BLaER1 (cell line): Measurements from ENCODE around the gene ENPP1.

Experiments
- H3K27ac ChIP-seq: shearing (Covaris generic); formaldehyde crosslinking; 2 replicates; pipeline ENCODE4 v1.8.1; 2022
- H3K27me3 ChIP-seq: shearing (Covaris generic); formaldehyde crosslinking; 2 replicates; pipeline ENCODE4 v1.8.1; 2022
- H3K36me3 ChIP-seq: shearing (Covaris generic); formaldehyde crosslinking; 2 replicates; pipeline ENCODE4 v1.8.1; 2022
- H3K4me1 ChIP-seq: shearing (Covaris generic); formaldehyde crosslinking; 2 replicates; pipeline ENCODE4 v1.8.1; 2022
- H3K4me2 ChIP-seq: shearing (Covaris generic); formaldehyde crosslinking; 2 replicates; pipeline ENCODE4 v1.8.1; 2022
- H3K4me3 ChIP-seq: shearing (Covaris generic); formaldehyde crosslinking; 2 replicates; pipeline ENCODE4 v1.8.1; 2022
- H3K9ac ChIP-seq: shearing (Covaris generic); formaldehyde crosslinking; 2 replicates; pipeline ENCODE4 v1.8.1; 2022
- H3K9me3 ChIP-seq: shearing (Covaris generic); formaldehyde crosslinking; 2 replicates; pipeline ENCODE4 v1.8.1; 2022
- H4K20me1 ChIP-seq: shearing (Covaris generic); formaldehyde crosslinking; 2 replicates; pipeline ENCODE4 v1.8.1; 2022
- Cebpa-rat ChIP-seq: shearing (Covaris generic); IDR thresholded peaks from 2 replicates; pipeline ENCODE4 v1.8.1; 2022

The ENPP1 gene

GRCh38 chr6:131782764-131783163, 25.1 kb upstream of the ENPP1 start:
- Histone ChIP-seq H3K9ac (no peak overlapping the region), H4K20me1 (no peaks in the 10 kb centered on the region), H3K4me3 (no peak overlapping the region), H3K4me1 (no peaks in the 10 kb centered on the region), H3K4me2 (no peak overlapping the region), H3K27me3 (no peaks in the 10 kb centered on the region), H3K27ac (no peak overlapping the region), H3K9me3 (no peaks in the 10 kb centered on the region), H3K36me3 (no peaks in the 10 kb centered on the region)
- TF ChIP-seq Cebpa-rat = no peak

DNA sequence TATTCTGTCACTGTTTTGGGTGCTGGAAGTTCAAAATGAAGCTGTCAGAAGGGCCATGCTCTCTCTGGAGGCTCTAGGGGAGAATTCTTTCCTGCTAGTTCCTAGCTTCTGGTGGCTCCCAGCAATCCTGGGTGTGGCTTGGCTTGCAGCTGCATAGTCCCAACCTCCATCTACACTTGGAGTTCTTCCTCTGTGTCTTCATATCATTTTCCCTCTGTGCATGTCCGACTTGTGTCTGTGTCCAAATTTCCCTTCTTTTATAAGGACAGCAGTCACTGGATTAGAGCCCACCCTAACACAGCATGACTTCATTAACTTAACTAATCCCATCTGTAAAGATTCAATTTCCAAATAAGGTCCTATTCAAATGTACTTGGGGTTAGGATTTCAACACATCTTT, 23.3 kb upstream of the ENPP1 start:
- H4K20me1 ChIP-seq = no peaks in the 10 kb centered on the region
- no peak overlapping the region for H3K4me3 ChIP-seq
- TF ChIP-seq Cebpa-rat = no peak
- H3K27me3 ChIP-seq = no peaks in the 10 kb centered on the region
- no peaks in the 10 kb centered on the region for H3K9me3 ChIP-seq
- no peak overlapping the region for H3K27ac ChIP-seq
- no peak overlapping the region for H3K4me2 ChIP-seq
- H3K36me3 ChIP-seq = no peaks in the 10 kb centered on the region
- H3K4me1 ChIP-seq = 0 out of 2 replicates have a peak, but pooled peaks cover 7% of the 10 kb centered on the region
- no peak overlapping the region for H3K9ac ChIP-seq

DNA sequence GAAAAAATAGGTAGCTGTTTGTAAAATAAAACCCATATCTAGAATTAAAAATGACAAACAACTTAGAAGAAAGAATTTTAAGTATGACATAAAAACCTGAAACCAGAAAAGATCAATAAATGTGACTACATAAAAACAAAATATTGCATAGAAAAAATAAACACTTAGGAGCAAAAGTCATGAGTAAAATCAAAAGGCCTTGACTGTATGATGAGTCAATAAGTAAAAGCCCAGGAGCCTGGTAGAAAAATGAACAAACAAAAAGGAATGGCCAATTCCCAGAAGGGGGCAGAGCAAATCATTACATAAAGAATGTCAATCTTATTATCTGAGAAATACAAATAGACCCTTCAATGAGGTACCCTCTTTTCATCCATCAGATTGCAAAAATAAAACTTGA, 20.7 kb upstream of the ENPP1 start:
- no peak overlapping the region for H3K9ac ChIP-seq
- H3K27ac ChIP-seq = no peak overlapping the region
- no peaks in the 10 kb centered on the region for H3K36me3 ChIP-seq
- no peaks in the 10 kb centered on the region for H3K9me3 ChIP-seq
- H3K4me2 ChIP-seq = no peak overlapping the region
- no peak for TF ChIP-seq Cebpa-rat
- no peak overlapping the region for H3K4me3 ChIP-seq
- H4K20me1 ChIP-seq = no peaks in the 10 kb centered on the region
- no peaks in the 10 kb centered on the region for H3K27me3 ChIP-seq
- H3K4me1 ChIP-seq = 0 out of 2 replicates have a peak, but pooled peaks cover 9% of the 10 kb centered on the region

- H3K27ac ChIP-seq = no peak overlapping the region
- H3K4me3 ChIP-seq = no peak overlapping the region
- H3K36me3 ChIP-seq = no peaks in the 10 kb centered on the region
- H3K4me2 ChIP-seq = no peak overlapping the region
- no peaks in the 10 kb centered on the region for H4K20me1 ChIP-seq
- no peak overlapping the region for H3K9ac ChIP-seq
- 0 out of 2 replicates have a peak, but pooled peaks cover 9% of the 10 kb centered on the region for H3K4me1 ChIP-seq
- H3K9me3 ChIP-seq = no peaks in the 10 kb centered on the region
- TF ChIP-seq Cebpa-rat = no peak
- no peaks in the 10 kb centered on the region for H3K27me3 ChIP-seq
These were observed 19.8 kb upstream of the ENPP1 start for GRCh38 chr6:131787766-131788712.

- no peak overlapping the region for H3K4me2 ChIP-seq
- H3K9ac ChIP-seq = no peak overlapping the region
- no peaks in the 10 kb centered on the region for H4K20me1 ChIP-seq
- 0 out of 2 replicates have a peak, but pooled peaks cover 9% of the 10 kb centered on the region for H3K4me1 ChIP-seq
- H3K27me3 ChIP-seq = no peaks in the 10 kb centered on the region
- no peak for TF ChIP-seq Cebpa-rat
- H3K36me3 ChIP-seq = no peaks in the 10 kb centered on the region
- no peak overlapping the region for H3K27ac ChIP-seq
- no peak overlapping the region for H3K4me3 ChIP-seq
- H3K9me3 ChIP-seq = no peaks in the 10 kb centered on the region
These were observed 18.6 kb upstream of the ENPP1 start for GRCh38 chr6:131789219-131789618.

DNA sequence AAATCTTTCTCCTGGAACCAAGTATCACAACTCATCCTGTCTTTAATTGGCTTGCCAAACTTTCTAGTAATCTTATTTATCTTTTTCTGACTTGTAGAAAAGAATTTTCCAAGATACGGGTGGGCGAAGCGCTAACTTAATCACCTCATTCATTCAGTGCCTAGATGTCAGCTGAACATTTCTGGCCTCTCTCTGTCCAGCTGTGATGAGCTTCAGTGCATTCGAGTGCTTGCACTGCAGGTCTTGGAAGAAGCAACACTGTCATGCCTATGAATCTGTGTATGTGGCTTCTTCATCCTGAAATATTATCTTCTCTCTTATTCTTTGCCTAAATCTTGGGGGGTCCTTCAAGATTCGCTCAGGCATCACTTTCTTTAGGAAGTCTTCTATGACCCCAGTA, 16.3 kb upstream of the ENPP1 start:
- H3K4me2 ChIP-seq = no peak overlapping the region
- no peaks in the 10 kb centered on the region for H3K27me3 ChIP-seq
- no peaks in the 10 kb centered on the region for H3K36me3 ChIP-seq
- no peak overlapping the region for H3K4me3 ChIP-seq
- no peak overlapping the region for H3K9ac ChIP-seq
- 0 out of 2 replicates have a peak, but pooled peaks cover 9% of the 10 kb centered on the region for H3K4me1 ChIP-seq
- H4K20me1 ChIP-seq = no peaks in the 10 kb centered on the region
- no peaks in the 10 kb centered on the region for H3K9me3 ChIP-seq
- no peak for TF ChIP-seq Cebpa-rat
- H3K27ac ChIP-seq = no peak overlapping the region

DNA sequence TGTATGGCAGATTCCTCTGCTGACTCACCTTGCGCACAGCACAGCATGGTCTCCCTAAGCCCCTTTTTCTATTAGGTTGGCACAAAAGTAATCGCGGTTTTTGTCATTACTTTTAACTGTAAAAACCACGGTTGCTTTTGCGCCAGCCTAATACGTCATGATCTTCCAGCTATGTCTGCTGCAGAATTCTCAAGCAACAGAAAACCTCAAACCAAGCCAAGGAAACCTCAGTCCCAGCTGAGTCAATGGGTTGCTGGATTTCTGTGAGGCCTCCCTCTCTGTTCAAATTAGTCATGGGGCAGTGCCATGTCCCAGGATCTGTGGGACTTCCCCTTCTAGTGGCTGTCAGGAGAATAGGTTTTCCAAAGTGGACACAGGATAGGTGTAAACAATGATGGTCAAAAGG, 15.7 kb upstream of the ENPP1 start:
- Histone ChIP-seq H3K4me3 (no peak overlapping the region), H3K9me3 (no peaks in the 10 kb centered on the region), H3K4me2 (no peak overlapping the region), H3K36me3 (no peaks in the 10 kb centered on the region), H3K27me3 (no peaks in the 10 kb centered on the region), H3K27ac (no peak overlapping the region), H3K9ac (no peak overlapping the region), H3K4me1 (0 out of 2 replicates have a peak, but pooled peaks cover 9% of the 10 kb centered on the region), H4K20me1 (no peaks in the 10 kb centered on the region)
- TF ChIP-seq Cebpa-rat = no peak

DNA sequence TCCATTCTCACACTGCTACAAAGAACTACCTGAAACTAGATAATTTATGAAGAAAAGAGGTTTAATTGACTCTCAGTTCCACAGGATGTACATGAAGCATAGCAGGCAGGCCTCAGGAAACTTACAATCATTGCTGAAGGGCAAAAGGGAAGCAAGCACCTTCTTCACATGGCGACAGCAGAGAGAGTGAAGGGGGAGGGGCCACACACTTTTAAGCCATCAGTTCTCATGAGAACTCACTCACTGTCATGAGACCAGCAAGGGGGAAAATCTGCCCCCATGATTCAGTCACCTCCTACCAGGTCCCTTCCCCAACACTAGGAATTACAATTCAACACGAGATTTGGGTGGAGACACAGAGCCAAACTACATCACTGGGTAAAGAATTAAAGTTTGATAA, 12.5 kb upstream of the ENPP1 start:
- Histone ChIP-seq H3K4me3 (no peak overlapping the region), H3K9ac (no peak overlapping the region), H3K4me2 (no peak overlapping the region), H3K27ac (no peak overlapping the region), H4K20me1 (no peaks in the 10 kb centered on the region), H3K4me1 (no peaks in the 10 kb centered on the region), H3K27me3 (no peaks in the 10 kb centered on the region), H3K36me3 (no peaks in the 10 kb centered on the region), H3K9me3 (no peaks in the 10 kb centered on the region)
- TF ChIP-seq Cebpa-rat = no peak

- no peaks in the 10 kb centered on the region for H3K27me3 ChIP-seq
- H3K36me3 ChIP-seq = no peaks in the 10 kb centered on the region
- no peak overlapping the region for H3K9ac ChIP-seq
- no peaks in the 10 kb centered on the region for H3K9me3 ChIP-seq
- peaks cover 9% of the 10 kb centered on the region for H3K4me1 ChIP-seq
- no peak overlapping the region for H3K27ac ChIP-seq
- no peak overlapping the region for H3K4me3 ChIP-seq
- no peak overlapping the region for H3K4me2 ChIP-seq
- H4K20me1 ChIP-seq = no peaks in the 10 kb centered on the region
- no peak for TF ChIP-seq Cebpa-rat
These were observed 5.5 kb upstream of the ENPP1 start for GRCh38 chr6:131802347-131802746.

GRCh38 chr6:131803007-131803769, 4.6 kb upstream of the ENPP1 start:
- Histone ChIP-seq H4K20me1 (no peaks in the 10 kb centered on the region), H3K9me3 (no peaks in the 10 kb centered on the region), H3K9ac (no peak overlapping the region), H3K27ac (no peak overlapping the region), H3K4me1 (peaks cover 9% of the 10 kb centered on the region), H3K4me2 (no peak overlapping the region), H3K36me3 (no peaks in the 10 kb centered on the region), H3K27me3 (no peaks in the 10 kb centered on the region), H3K4me3 (no peak overlapping the region)
- no peak for TF ChIP-seq Cebpa-rat
